VCaP (cell line): ENCODE results near the gene TM9SF2.

Experiments
- H3K27ac ChIP-seq: fragments of 450-650 bp; 2 replicates; pipeline ENCODE4 v1.5.1; 2017
- CTCF ChIP-seq: fragments of 450-650 bp; conservative IDR thresholded peaks from 2 replicates; pipeline ENCODE4 v1.5.1; 2017; ENCODE audit warnings: mild to moderate bottlenecking, moderate library complexity

The TM9SF2 gene

GRCh38 chr13:99498171-99499161 lies 2.8 kb upstream of the TM9SF2 start:
- peak overlapping the region; percentile 94 for H3K27ac ChIP-seq
- no peak for TF ChIP-seq CTCF

GRCh38 chr13:99500839-99501183 lies 461 bp upstream of the TM9SF2 start:
- peak overlapping the region; percentile 94 for H3K27ac ChIP-seq
- no peak for TF ChIP-seq CTCF

GRCh38 chr13:99501848-99502301 lies 603 bp downstream of the TM9SF2 start:
- H3K27ac ChIP-seq: peak overlapping the region; percentile 94
- no peak for TF ChIP-seq CTCF

- peak; percentile 58 for TF ChIP-seq CTCF
- H3K27ac ChIP-seq: no peak overlapping the region
Measured at GRCh38 chr13:99505814-99506269, 4.6 kb downstream of the TM9SF2 start.

GRCh38 chr13:99506634-99507033 lies 5.4 kb downstream of the TM9SF2 start:
- no peak overlapping the region for H3K27ac ChIP-seq
- no peak for TF ChIP-seq CTCF

- no peak overlapping the region for H3K27ac ChIP-seq
- no peak for TF ChIP-seq CTCF
Measured at GRCh38 chr13:99507054-99507453, 5.8 kb downstream of the TM9SF2 start.

GRCh38 chr13:99507551-99507950 lies 6.3 kb downstream of the TM9SF2 start:
- no peak for TF ChIP-seq CTCF

More at GRCh38 chr13:99507551-99507950, 6.3 kb downstream of the TM9SF2 start:
- H3K27ac ChIP-seq: no peak overlapping the region
